ENCODE results near the gene C17orf107. TPM values are rescaled to one million over a fixed set of nuclear protein-coding genes. Genes with fewer than 3 reads are reported as not detected.

C17orf107 gene
- polyA plus RNA-seq, 1 of the 3 experiments (the other 2 are of a cell fraction), result 0.44 TPM

GRCh38 chr17:4893272-4893671 is 6.1 kb upstream of the C17orf107 start (continued):
- no peak for TF ChIP-seq REST (IDR thresholded peaks at IDR 0.05; ENCODE audit: low read depth, low read length)
- TF ChIP-seq RXRA (IDR thresholded peaks at IDR 0.05; ENCODE audit: borderline replicate concordance, low read depth), result no peak
- TF ChIP-seq TEAD4 (IDR thresholded peaks at IDR 0.05; ENCODE audit: borderline replicate concordance, insufficient read depth), result no peak

DNA sequence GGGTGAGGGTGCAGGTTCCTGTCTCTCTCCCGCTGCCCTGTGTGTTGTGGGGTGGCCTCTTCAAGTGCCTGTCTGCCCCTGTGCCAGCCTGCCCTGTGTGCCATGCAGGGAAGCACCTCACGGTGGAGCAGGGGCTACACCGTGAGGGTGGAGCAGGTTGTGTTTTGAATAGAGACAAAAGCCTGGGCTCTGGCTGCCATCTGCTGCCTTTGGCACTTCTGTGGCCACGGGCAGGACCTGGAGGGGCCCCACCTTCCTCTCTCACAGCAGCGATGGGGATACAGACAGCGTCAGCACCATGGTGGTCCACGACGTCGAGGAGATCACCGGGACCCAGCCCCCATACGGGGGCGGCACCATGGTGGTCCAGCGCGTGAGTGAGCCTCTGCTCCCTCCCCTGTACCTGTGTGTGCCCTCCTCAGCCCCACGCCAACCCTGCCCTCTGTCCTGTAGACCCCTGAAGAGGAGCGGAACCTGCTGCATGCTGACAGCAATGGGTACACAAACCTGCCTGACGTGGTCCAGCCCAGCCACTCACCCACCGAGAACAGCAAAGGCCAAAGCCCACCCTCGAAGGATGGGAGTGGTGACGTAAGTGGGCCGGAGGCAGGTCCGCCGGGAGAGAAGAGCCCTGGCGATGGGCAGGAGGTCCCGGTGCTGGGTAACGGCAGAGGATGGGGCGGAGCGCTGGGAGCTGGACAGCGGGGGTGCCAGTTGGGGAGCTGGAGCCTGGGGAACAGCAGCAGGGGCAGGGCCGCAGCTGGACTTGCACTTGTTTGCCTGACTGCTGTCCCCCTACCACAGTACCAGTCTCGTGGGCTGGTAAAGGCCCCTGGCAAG is 5.4 kb upstream of the C17orf107 start:
- POLR2A ChIA-PET, result no interaction called here
- Histone ChIP-seq H3K27me3 (ENCODE audit: insufficient read depth) (no peaks in the 10 kb centered on the region), H3K36me3 (replicated peaks in 1 of 2; ENCODE audit: control insufficient read depth in 1 of 2, insufficient read depth in 2 of 2, low read length in 1 of 2) (peaks cover 0 to 63% of the 10 kb centered on the region in 2 experiments)

More for the DNA sequence above, 5.4 kb upstream of the C17orf107 start:
- H3K27ac ChIP-seq (ENCODE audit: low read depth in 2 of 2, low read length in 1 of 2), result no peak overlapping the region
- TF ChIP-seq FOXM1 (IDR thresholded peaks at IDR 0.05; ENCODE audit: low read depth), result no peak
- no peak for TF ChIP-seq SIN3A (IDR thresholded peaks at IDR 0.05; ENCODE audit: borderline replicate concordance, low read depth, low read length)
- TF ChIP-seq ELF1 (IDR thresholded peaks at IDR 0.05), result no peak
- TF ChIP-seq, protein P1, sequence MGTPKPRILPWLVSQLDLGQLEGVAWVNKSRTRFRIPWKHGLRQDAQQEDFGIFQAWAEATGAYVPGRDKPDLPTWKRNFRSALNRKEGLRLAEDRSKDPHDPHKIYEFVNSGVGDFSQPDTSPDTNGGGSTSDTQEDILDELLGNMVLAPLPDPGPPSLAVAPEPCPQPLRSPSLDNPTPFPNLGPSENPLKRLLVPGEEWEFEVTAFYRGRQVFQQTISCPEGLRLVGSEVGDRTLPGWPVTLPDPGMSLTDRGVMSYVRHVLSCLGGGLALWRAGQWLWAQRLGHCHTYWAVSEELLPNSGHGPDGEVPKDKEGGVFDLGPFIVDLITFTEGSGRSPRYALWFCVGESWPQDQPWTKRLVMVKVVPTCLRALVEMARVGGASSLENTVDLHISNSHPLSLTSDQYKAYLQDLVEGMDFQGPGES (IDR thresholded peaks at IDR 0.05; ENCODE audit: low read depth, low read length), result no peak
- TF ChIP-seq, protein P2, sequence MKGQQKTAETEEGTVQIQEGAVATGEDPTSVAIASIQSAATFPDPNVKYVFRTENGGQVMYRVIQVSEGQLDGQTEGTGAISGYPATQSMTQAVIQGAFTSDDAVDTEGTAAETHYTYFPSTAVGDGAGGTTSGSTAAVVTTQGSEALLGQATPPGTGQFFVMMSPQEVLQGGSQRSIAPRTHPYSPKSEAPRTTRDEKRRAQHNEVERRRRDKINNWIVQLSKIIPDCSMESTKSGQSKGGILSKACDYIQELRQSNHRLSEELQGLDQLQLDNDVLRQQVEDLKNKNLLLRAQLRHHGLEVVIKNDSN (IDR thresholded peaks at IDR 0.05; ENCODE audit: borderline replicate concordance, low read depth), result no peak
- no peak for TF ChIP-seq TAF1 (IDR thresholded peaks at IDR 0.05; ENCODE audit: borderline replicate concordance, low read depth, low read length)
- no peak for TF ChIP-seq NFIC (IDR thresholded peaks at IDR 0.05; ENCODE audit: borderline replicate concordance)
- TF ChIP-seq REST (IDR thresholded peaks at IDR 0.05; ENCODE audit: low read depth, low read length), result no peak
- TF ChIP-seq GABPA (IDR thresholded peaks at IDR 0.05; ENCODE audit: low read depth), result no peak
- TF ChIP-seq JUND (IDR thresholded peaks at IDR 0.05), result no peak
- TF ChIP-seq FOSL2 (IDR thresholded peaks at IDR 0.05; ENCODE audit: borderline replicate concordance, low read depth), result no peak
- no peak for TF ChIP-seq YY1 (IDR thresholded peaks at IDR 0.05; ENCODE audit: low read depth)
- H3K9ac ChIP-seq, result no peak overlapping the region
- DNase-seq, result no peak
- no peaks in the 10 kb centered on the region for H3K9me2 ChIP-seq
- no peaks in the 10 kb centered on the region for H3F3A ChIP-seq (replicated peaks; ENCODE audit: insufficient read depth)
- no peaks in the 10 kb centered on the region for H3K79me2 ChIP-seq (ENCODE audit: insufficient read depth)
- H3K4me2 ChIP-seq, result no peak overlapping the region
- CTCF ChIA-PET, result interaction anchor here (0.9 to 1.4 kb wide), 3 partner anchors 9 to 107 kb away, joined by 3 to 4 read pairs (median 3); partner anchors contain the start of genes CHRNE and VMO1
- no peaks in the 10 kb centered on the region for H4K20me1 ChIP-seq (ENCODE audit: insufficient read depth)
- H2AFZ ChIP-seq (ENCODE audit: low read depth), result no peak overlapping the region
- H3K9me3 ChIP-seq, result no peaks in the 10 kb centered on the region
- H3K4me3 ChIP-seq (ENCODE audit: low read depth in 2 of 2, low read length in 1 of 2), result no peak overlapping the region
- WGBS (ENCODE audit: low lambda C conversion rate), result 95% methylated on average over 14 of the region's 31 CpGs
- no peaks in the 10 kb centered on the region for H3K4me1 ChIP-seq (ENCODE audit: control insufficient read depth in 1 of 2, insufficient read depth in 2 of 2, low read depth in 1 of 2, low read length in 1 of 2)
